Keratinocyte (primary cell): ENCODE measurements around the gene SPTBN5.

Experiments used
- EZH2 ChIP-seq: IDR thresholded peaks from one replicate; pipeline ENCODE4 v1.6.1; 2012; ENCODE audit warnings: inconsistent platforms, mild to moderate bottlenecking, low read length, moderate library complexity
- TF ChIP-seq, protein P1 (sequence below), 3 experiments: IDR thresholded peaks in 1 of 3; conservative IDR thresholded peaks in 1 of 3; optimal IDR thresholded peaks in 1 of 3; 2 replicates in 2 of 3; 3 replicates in 1 of 3; pipeline versions ENCODE3 to v1.5.1; 2011; ENCODE audit warnings: low read length in 3 of 3, mild to moderate bottlenecking in 3 of 3, moderate library complexity in 2 of 3, control low read depth in 1 of 3, inconsistent platforms in 1 of 3; ENCODE audit not compliant: insufficient read depth in 2 of 3; ENCODE audit errors: extremely low read depth in 1 of 3

DNA sequence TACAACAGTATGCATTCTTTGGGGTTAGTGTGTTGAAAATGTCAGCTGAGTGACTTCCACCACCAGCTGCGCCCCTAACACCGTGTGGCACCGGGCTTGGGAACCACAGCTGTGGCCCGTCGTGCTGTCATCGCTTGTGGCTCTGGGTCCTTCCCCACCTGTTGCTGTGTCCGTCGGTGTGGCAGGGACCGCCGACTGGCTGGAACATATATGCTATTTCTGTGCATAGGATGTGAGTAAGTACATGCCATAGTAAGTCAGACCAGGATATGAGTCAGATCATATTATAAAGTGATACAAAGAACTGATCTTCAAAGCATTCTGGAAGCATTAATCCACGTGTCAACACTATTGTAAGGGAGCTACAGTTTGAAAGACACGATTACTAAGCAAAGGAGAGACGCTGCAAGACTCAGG is 46.6 kb upstream of the SPTBN5 start:
- TF ChIP-seq, protein P1, sequence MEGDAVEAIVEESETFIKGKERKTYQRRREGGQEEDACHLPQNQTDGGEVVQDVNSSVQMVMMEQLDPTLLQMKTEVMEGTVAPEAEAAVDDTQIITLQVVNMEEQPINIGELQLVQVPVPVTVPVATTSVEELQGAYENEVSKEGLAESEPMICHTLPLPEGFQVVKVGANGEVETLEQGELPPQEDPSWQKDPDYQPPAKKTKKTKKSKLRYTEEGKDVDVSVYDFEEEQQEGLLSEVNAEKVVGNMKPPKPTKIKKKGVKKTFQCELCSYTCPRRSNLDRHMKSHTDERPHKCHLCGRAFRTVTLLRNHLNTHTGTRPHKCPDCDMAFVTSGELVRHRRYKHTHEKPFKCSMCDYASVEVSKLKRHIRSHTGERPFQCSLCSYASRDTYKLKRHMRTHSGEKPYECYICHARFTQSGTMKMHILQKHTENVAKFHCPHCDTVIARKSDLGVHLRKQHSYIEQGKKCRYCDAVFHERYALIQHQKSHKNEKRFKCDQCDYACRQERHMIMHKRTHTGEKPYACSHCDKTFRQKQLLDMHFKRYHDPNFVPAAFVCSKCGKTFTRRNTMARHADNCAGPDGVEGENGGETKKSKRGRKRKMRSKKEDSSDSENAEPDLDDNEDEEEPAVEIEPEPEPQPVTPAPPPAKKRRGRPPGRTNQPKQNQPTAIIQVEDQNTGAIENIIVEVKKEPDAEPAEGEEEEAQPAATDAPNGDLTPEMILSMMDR (optimal IDR thresholded peaks at IDR 0.05 in 1 of 3, IDR thresholded peaks at IDR 0.05 in 1 of 3, conservative IDR thresholded peaks at IDR 0.05 in 1 of 3; ENCODE audit: extremely low read depth in 1 of 3, insufficient read depth in 2 of 3, low read length in 3 of 3): no peak
- no peak for TF ChIP-seq EZH2
